ENCODE measurements around the gene KIF24. TPM values are rescaled to one million over a fixed set of nuclear protein-coding genes. Genes with fewer than 3 reads are reported as not detected.

The KIF24 gene
- total RNA-seq, 2 donors from 2014 or later, result 0.56 to 1.1 TPM

DNA sequence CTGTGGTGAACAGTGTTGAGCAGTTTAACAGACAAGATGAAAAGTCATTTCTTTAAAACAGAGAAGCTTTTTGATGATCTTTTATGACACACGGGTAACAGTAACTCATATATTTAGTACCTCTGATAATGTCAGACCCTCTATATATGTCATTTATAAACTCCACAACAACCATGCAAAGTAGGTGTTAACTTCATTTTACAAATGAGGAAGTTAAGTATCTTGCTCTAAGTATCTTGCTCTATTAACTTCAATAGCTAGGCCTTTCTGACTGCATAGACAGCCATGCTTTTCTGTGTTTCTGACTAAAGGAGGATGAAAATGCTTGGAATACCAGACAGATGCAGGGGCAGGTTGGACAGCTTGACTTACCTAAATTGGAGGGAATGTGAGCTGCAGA, 2.1 kb upstream of the KIF24 start:
- TF ChIP-seq, protein P1, sequence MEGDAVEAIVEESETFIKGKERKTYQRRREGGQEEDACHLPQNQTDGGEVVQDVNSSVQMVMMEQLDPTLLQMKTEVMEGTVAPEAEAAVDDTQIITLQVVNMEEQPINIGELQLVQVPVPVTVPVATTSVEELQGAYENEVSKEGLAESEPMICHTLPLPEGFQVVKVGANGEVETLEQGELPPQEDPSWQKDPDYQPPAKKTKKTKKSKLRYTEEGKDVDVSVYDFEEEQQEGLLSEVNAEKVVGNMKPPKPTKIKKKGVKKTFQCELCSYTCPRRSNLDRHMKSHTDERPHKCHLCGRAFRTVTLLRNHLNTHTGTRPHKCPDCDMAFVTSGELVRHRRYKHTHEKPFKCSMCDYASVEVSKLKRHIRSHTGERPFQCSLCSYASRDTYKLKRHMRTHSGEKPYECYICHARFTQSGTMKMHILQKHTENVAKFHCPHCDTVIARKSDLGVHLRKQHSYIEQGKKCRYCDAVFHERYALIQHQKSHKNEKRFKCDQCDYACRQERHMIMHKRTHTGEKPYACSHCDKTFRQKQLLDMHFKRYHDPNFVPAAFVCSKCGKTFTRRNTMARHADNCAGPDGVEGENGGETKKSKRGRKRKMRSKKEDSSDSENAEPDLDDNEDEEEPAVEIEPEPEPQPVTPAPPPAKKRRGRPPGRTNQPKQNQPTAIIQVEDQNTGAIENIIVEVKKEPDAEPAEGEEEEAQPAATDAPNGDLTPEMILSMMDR (IDR thresholded peaks at IDR 0.05), result no peak
- no peaks in the 10 kb centered on the region for H3K9me3 ChIP-seq
- no peaks in the 10 kb centered on the region for H3K36me3 ChIP-seq
- ATAC-seq (ENCODE audit: insufficient number of reproducible peaks, low FRiP score, low read depth), result no peak
- no peak for DNase-seq (ENCODE audit: low spot score)
- H3K4me3 ChIP-seq, result no peak overlapping the region
- H3K27me3 ChIP-seq (replicated peaks; ENCODE audit: insufficient read depth), result no peaks in the 10 kb centered on the region
- H3K27ac ChIP-seq, result no peak overlapping the region
- peaks cover 7 to 19% of the 10 kb centered on the region in 2 donors for H3K4me1 ChIP-seq (ENCODE audit: control insufficient read depth in 1 of 2, low read depth in 2 of 2)

DNA sequence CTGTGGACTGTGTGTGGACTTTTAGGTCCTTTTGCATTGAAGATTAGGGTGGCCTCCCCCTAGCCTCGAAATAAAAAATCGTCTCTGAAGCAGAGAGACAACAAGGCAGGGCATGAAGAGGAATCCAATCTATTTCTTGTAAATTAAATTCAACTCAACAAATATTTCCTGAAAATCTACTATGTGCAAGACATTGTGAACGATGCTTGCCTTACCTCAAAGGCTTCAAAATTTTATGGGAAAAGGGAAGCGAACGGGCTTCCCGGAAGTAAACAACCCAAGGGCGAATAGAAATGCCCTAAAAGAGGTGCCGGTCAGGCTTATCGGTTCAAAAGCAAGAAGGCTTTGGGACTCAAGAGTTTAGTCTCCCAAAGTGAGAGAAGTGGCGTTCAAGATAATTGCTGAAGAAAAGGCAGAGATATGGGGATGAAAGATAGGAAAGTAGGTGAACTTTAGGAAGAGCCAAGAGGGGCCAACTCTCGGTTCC, 525 bp downstream of the KIF24 start:
- peak overlapping the region; percentile 96 for H3K4me3 ChIP-seq
- peaks cover 7 to 20% of the 10 kb centered on the region in 2 donors for H3K4me1 ChIP-seq (ENCODE audit: control insufficient read depth in 1 of 2, low read depth in 2 of 2)
- TF ChIP-seq, protein P1 (IDR thresholded peaks at IDR 0.05), result no peak
- no peaks in the 10 kb centered on the region for H3K9me3 ChIP-seq
- peak overlapping the region; percentile 2 to 25 for H3K27ac ChIP-seq
- no peak for ATAC-seq (ENCODE audit: insufficient number of reproducible peaks, low FRiP score, low read depth)
- no peaks in the 10 kb centered on the region for H3K36me3 ChIP-seq
- DNase-seq (ENCODE audit: low spot score), result no peak
- H3K27me3 ChIP-seq (replicated peaks; ENCODE audit: insufficient read depth), result no peaks in the 10 kb centered on the region

DNA sequence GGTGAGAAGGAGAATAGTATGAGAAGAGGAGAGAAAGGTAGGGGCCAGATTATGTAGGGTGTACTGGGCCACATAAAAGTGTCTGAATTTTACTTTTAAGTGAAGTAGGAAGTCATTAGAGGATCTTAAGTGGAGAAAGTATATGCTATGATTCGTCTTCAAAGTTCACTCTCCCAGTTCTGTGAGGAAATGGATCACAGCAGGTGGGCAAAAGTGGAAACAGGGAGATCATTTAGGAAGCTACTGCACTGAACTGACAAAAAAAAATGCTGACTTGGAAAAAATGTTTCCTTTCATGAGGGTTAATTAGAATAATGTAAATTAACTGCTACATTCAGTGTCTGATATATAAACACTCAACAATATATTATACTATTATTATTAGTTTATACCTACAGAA, 2.4 kb downstream of the KIF24 start:
- ATAC-seq (ENCODE audit: insufficient number of reproducible peaks, low FRiP score, low read depth) (no peak), DNase-seq (ENCODE audit: low spot score) (no peak)
- Histone ChIP-seq H3K27me3 (replicated peaks; ENCODE audit: insufficient read depth) (no peaks in the 10 kb centered on the region), H3K4me3 (no peak overlapping the region), H3K9me3 (no peaks in the 10 kb centered on the region), H3K36me3 (no peaks in the 10 kb centered on the region), H3K4me1 (ENCODE audit: control insufficient read depth in 1 of 2, low read depth in 2 of 2) (peaks cover 7 to 30% of the 10 kb centered on the region in 2 donors), H3K27ac (no peak overlapping the region)
- TF ChIP-seq, protein P1 (IDR thresholded peaks at IDR 0.05), result no peak

DNA sequence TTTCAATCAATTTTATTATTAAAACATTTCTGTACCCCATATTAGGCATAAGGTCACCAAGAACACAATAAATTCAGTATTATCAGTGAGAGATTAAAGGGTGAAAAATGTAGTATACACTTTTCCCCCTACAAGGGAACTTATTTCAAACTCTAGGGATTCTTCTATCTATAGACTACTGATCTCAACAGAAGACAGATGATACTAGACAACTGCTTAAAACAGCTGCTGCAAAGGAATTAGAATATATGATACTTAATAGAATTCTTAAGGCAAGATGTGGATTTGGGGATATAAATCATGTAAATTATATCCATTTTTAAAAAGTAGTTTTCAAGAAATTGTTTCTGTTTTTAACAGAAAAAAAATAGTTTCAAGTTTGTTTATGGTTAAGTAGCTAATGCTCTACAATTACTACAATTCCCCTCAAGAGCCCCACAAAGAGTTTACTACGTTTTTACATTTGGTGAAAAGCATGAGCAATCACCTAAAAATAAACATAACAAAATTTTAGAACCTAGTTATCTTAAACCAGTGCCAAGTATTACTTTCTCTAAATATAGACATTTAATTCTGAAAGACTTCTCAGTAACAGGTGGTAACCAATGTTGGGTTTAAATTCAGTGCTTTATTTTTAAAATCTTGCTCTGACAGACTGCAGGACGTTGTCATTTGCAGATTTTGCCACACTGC, 6.0 kb downstream of the KIF24 start:
- H3K4me1 ChIP-seq (ENCODE audit: control insufficient read depth in 1 of 2, low read depth in 2 of 2), result peaks cover 0 to 11% of the 10 kb centered on the region in 2 donors
- H3K36me3 ChIP-seq, result no peaks in the 10 kb centered on the region
- ATAC-seq (ENCODE audit: insufficient number of reproducible peaks, low FRiP score, low read depth), result no peak
- TF ChIP-seq, protein P1 (IDR thresholded peaks at IDR 0.05), result no peak
- no peaks in the 10 kb centered on the region for H3K27me3 ChIP-seq (replicated peaks; ENCODE audit: insufficient read depth)
- H3K27ac ChIP-seq, result no peak overlapping the region
- no peak for DNase-seq (ENCODE audit: low spot score)
- no peaks in the 10 kb centered on the region for H3K9me3 ChIP-seq
- H3K4me3 ChIP-seq, result no peak overlapping the region

DNA sequence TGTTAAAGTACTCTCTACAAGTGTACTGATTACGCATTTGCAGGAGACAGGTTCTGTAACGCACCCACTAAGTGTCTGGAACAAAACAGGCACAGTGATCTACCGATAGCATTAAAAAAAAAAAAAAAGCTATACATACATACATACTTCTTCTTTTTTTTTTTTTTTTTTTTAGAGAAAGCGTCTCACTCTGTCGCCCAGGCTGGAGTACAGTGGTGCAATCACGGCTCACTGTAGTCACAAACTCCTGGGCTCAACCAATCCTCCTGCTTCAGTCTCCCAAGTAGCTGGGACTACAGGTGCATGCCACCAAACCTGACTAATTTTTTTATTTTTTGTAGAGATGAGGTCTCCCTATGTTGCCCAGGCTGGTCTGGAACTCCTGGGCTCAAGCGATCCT, 7.6 kb downstream of the KIF24 start:
- Histone ChIP-seq H3K27me3 (replicated peaks; ENCODE audit: insufficient read depth) (no peaks in the 10 kb centered on the region), H3K36me3 (no peaks in the 10 kb centered on the region), H3K4me3 (no peak overlapping the region), H3K4me1 (ENCODE audit: control insufficient read depth in 1 of 2, low read depth in 2 of 2) (peaks cover 0 to 11% of the 10 kb centered on the region in 2 donors), H3K9me3 (no peaks in the 10 kb centered on the region), H3K27ac (no peak overlapping the region)
- DNase-seq (ENCODE audit: low spot score), result no peak
- ATAC-seq (ENCODE audit: insufficient number of reproducible peaks, low FRiP score, low read depth), result no peak
- TF ChIP-seq, protein P1 (IDR thresholded peaks at IDR 0.05), result no peak
